Smooth muscle cell (in vitro differentiated cells): ENCODE results near the gene MON1B. TPM values are rescaled to one million over a fixed set of nuclear protein-coding genes. Genes with fewer than 3 reads are reported as not detected.
"Not testable (repeated sequence)": the region's sequence is repeated elsewhere in the genome, so short reads cannot be mapped to it uniquely, and the experiment has no call there.

ENCODE experiments used
- DNase-seq: peaks from one replicate; lab custom pipeline; 2025; ENCODE audit not compliant: unreplicated experiment; lab: John Stamatoyannopoulos, UW
- H2AFZ ChIP-seq: fragments of 200-600 bp; sonication (generic); 2 replicates; pipeline ENCODE4 v1.6.0; 2016; ENCODE audit warnings: antibody characterized with exemption, low read depth, mild to moderate bottlenecking
- H3F3A ChIP-seq: fragments of 200-600 bp; sonication (generic); 2 replicates; pipeline ENCODE4 v1.6.0; 2017; ENCODE audit warnings: antibody characterized with exemption, low read depth
- H3K27ac ChIP-seq: fragments of 200-600 bp; sonication (generic); 2 replicates; pipeline ENCODE4 v1.5.1; 2016; ENCODE audit warnings: low read depth, mild to moderate bottlenecking
- H3K27me3 ChIP-seq: fragments of 200-600 bp; sonication (generic); 2 replicates; pipeline ENCODE4 v1.6.1; 2016; ENCODE audit warnings: low read depth, mild to moderate bottlenecking
- H3K36me3 ChIP-seq: fragments of 200-600 bp; sonication (generic); 2 replicates; pipeline ENCODE4 v1.5.1; 2016; ENCODE audit warnings: low read depth
- H3K4me1 ChIP-seq: fragments of 200-600 bp; sonication (generic); 2 replicates; pipeline ENCODE4 v1.5.1; 2016; ENCODE audit warnings: low read depth
- H3K4me2 ChIP-seq: fragments of 200-600 bp; sonication (generic); 2 replicates; pipeline ENCODE4 v1.6.0; 2016; ENCODE audit warnings: mild to moderate bottlenecking
- H3K4me3 ChIP-seq: fragments of 200-600 bp; sonication (generic); 2 replicates; pipeline ENCODE4 v1.5.1; 2016; ENCODE audit warnings: mild to moderate bottlenecking
- H3K79me2 ChIP-seq: fragments of 200-600 bp; sonication (generic); 2 replicates; pipeline ENCODE4 v1.6.0; 2016; ENCODE audit warnings: low read depth, mild to moderate bottlenecking
- H3K9ac ChIP-seq: fragments of 200-600 bp; sonication (generic); 2 replicates; pipeline ENCODE4 v1.6.0; 2016; ENCODE audit warnings: low read depth
- H3K9me3 ChIP-seq: fragments of 200-600 bp; sonication (generic); replicated peaks from 2 replicates; pipeline ENCODE4 v1.5.1; 2016; ENCODE audit warnings: low read depth
- H4K20me1 ChIP-seq: fragments of 200-600 bp; sonication (generic); 2 replicates; pipeline ENCODE4 v1.6.0; 2016; ENCODE audit warnings: low read depth
- CTCF ChIP-seq: fragments of 200-600 bp; sonication (generic); IDR thresholded peaks from 2 replicates; pipeline ENCODE4 v1.5.1; 2017; ENCODE audit warnings: borderline replicate concordance, mild to moderate bottlenecking, antibody characterized with exemption; ENCODE audit not compliant: insufficient read depth, poor library complexity, severe bottlenecking
- WGBS: methylation state at CpG from one replicate; pipeline ENCODE4 v1.1.7; 2016; ENCODE audit warnings: low lambda C conversion rate; 5-methylcytosine and 5-hydroxymethylcytosine counted together
- polyA plus RNA-seq: library from polyadenylated mRNA; unstranded; fragments of >200 nt; fragmentation: Nextera tagmentation; extraction: Ambion mirVana; gene quantifications from 2 replicates; pipeline ENCODE4 v1.2.1, GENCODE V29; 2016
- total RNA-seq: library from RNA; depleted of rRNA; stranded (reverse); fragments of >200 nt; gene quantifications from 2 replicates; pipeline ENCODE4 v1.2.3, GENCODE V29; 2014

MON1B gene
- total and polyA plus RNA-seq, 2 experiments from 2014 or later, result 8.0 to 20.9 TPM

GRCh38 chr16:77233799-77234519 is 43.0 kb downstream of the MON1B start:
- H3K9me3 ChIP-seq, result no peaks in the 10 kb centered on the region
- 92% methylated on average over 9 of the region's 9 CpGs for WGBS
- H4K20me1 ChIP-seq, result no peaks in the 10 kb centered on the region
- no peaks in the 10 kb centered on the region for H3F3A ChIP-seq
- no peak overlapping the region for H3K4me3 ChIP-seq
- no peak overlapping the region for H2AFZ ChIP-seq
- TF ChIP-seq CTCF, result no peak
- no peaks in the 10 kb centered on the region for H3K36me3 ChIP-seq
- no peaks in the 10 kb centered on the region for H3K4me1 ChIP-seq
- H3K9ac ChIP-seq, result no peak overlapping the region
- no peak overlapping the region for H3K27ac ChIP-seq
- no peaks in the 10 kb centered on the region for H3K79me2 ChIP-seq
- DNase-seq, result no peak
- no peak overlapping the region for H3K4me2 ChIP-seq
- H3K27me3 ChIP-seq, result no peaks in the 10 kb centered on the region

- H3K9ac ChIP-seq, result no peak overlapping the region
- no peak overlapping the region for H2AFZ ChIP-seq
- DNase-seq, result no peak
- H4K20me1 ChIP-seq, result no peaks in the 10 kb centered on the region
- H3K4me1 ChIP-seq, result no peaks in the 10 kb centered on the region
- H3K4me3 ChIP-seq, result no peak overlapping the region
- TF ChIP-seq CTCF, result no peak
- peaks cover 2% of the 10 kb centered on the region for H3K27me3 ChIP-seq
- H3F3A ChIP-seq, result no peaks in the 10 kb centered on the region
- H3K4me2 ChIP-seq, result no peak overlapping the region
- no peak overlapping the region for H3K27ac ChIP-seq
- WGBS, result 54% methylated on average over 11 of the region's 11 CpGs
- H3K79me2 ChIP-seq, result no peaks in the 10 kb centered on the region
- H3K9me3 ChIP-seq, result no peaks in the 10 kb centered on the region
- no peaks in the 10 kb centered on the region for H3K36me3 ChIP-seq
These were observed 43.6 kb downstream of the MON1B start for GRCh38 chr16:77234611-77235010.

GRCh38 chr16:77236063-77236511 is 45.1 kb downstream of the MON1B start:
- H3K4me2 ChIP-seq, result peak overlapping the region; percentile 86
- no peaks in the 10 kb centered on the region for H3K79me2 ChIP-seq
- peak overlapping the region; percentile 40 for H3K4me3 ChIP-seq
- peak; percentile 73 for DNase-seq
- 3% methylated on average over 21 of the region's 21 CpGs for WGBS
- peak overlapping the region; percentile 53 for H2AFZ ChIP-seq
- TF ChIP-seq CTCF, result peak; percentile 100
- H3F3A ChIP-seq, result no peaks in the 10 kb centered on the region
- H3K36me3 ChIP-seq, result no peaks in the 10 kb centered on the region
- no peak overlapping the region for H3K27ac ChIP-seq
- no peaks in the 10 kb centered on the region for H3K9me3 ChIP-seq
- H3K9ac ChIP-seq, result no peak overlapping the region
- H3K4me1 ChIP-seq, result no peaks in the 10 kb centered on the region
- peaks cover 3% of the 10 kb centered on the region for H3K27me3 ChIP-seq
- no peaks in the 10 kb centered on the region for H4K20me1 ChIP-seq

GRCh38 chr16:77238593-77238992 is 47.6 kb downstream of the MON1B start:
- no peak for DNase-seq
- Histone ChIP-seq H3K79me2 (no peaks in the 10 kb centered on the region), H3K9ac (no peak overlapping the region), H3K36me3 (no peaks in the 10 kb centered on the region), H3K4me2 (no peak overlapping the region), H2AFZ (no peak overlapping the region), H3K27ac (no peak overlapping the region), H3K4me1 (no peaks in the 10 kb centered on the region), H3K27me3 (peaks cover 3% of the 10 kb centered on the region), H3F3A (no peaks in the 10 kb centered on the region), H4K20me1 (no peaks in the 10 kb centered on the region), H3K9me3 (no peaks in the 10 kb centered on the region), H3K4me3 (no peak overlapping the region)
- TF ChIP-seq CTCF, result no peak
- 81% methylated on average over 5 of the region's 5 CpGs for WGBS

GRCh38 chr16:77242471-77242870 is 51.5 kb downstream of the MON1B start:
- not testable (repeated sequence) for H2AFZ ChIP-seq, H3K9ac ChIP-seq, H3F3A ChIP-seq, H3K27me3 ChIP-seq, H3K4me1 ChIP-seq, H3K27ac ChIP-seq, H4K20me1 ChIP-seq, H3K4me3 ChIP-seq, H3K4me2 ChIP-seq, DNase-seq, H3K9me3 ChIP-seq, H3K79me2 ChIP-seq, H3K36me3 ChIP-seq
- WGBS, result 96% methylated on average over 5 of the region's 5 CpGs
